Activated effector memory CD4-positive, alpha-beta T cell treated with Interleukin-2 at 50 U/mL for 16 hours (primary cell): ENCODE results near the gene CHPF.

Source experiments
- DNase-seq: peaks from one replicate; pipeline ENCODE4 v3.0.0-alpha.2; 2020

The CHPF gene

DNA sequence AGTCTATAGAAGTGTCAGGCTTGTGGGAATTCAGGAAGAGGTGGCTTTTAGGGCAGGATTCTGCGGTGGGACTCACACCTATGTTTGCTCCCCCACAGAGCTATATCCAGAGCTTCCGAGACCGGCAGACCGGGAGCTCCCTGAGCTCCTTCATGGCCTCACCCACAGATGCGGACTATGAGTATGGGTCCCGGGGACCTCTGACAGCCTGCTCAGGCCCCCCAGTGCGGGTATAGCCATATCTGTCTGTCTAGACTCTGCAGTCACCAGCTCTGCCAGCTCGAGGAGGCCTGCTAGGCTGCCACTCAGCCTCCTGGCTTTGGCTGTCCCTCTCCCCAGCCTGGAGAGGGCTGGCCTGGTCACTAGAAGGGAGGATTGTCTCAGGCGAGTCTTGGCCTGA, 6.0 kb upstream of the CHPF start:
- DNase-seq, result no peak

DNA sequence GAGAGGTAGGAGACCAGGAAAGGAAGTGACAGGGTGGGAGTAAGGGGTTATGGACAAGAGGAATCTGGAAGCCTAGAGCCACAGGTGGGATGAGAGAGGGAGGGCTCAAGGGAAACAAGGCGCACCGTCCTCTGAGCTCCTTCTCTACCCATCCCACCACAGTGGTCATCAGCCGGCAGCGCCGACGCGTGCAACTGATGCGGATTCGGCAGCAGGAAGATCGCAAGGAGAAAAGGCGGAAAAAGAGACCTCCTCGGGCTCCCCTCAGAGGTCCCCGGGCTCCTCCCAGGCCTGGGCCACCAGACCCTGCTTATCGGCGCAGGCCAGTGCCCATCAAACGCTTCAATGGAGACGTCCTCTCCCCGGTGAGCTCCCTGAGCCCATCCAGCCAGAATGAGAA, 5.4 kb upstream of the CHPF start:
- no peak for DNase-seq

DNA sequence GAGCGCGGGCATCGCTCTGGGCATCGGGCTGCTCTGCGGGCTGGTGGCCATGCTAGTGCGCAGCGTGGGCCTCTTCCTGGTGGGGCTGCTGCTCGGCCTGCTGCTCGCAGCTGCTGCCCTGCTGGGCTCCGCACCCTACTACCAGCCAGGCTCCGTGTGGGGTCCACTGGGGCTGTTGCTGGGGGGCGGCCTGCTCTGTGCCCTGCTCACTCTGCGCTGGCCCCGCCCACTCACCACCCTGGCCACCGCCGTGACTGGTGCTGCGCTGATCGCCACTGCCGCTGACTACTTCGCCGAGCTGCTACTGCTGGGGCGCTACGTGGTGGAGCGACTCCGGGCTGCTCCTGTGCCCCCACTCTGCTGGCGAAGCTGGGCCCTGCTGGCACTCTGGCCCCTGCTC, 4.0 kb upstream of the CHPF start:
- DNase-seq, result no peak

DNA sequence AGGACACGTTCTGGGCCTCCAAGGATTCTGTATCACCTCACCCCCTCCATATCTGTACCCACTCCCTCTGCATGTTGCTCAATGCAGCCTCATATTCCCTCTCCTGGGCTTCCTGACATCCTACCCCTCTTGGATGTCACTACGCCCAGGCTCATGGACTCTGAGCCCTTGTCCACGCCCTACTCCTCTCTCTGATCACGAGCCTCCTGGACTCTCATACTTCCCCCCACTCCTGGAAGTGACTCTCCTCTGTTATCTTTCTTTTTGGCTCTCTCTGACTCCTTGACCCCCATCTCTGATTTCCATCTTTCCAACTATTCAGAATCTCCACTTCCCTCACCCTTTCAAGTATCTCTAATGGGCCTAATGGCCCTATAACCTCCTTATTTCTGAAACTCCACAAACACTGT, 2.3 kb upstream of the CHPF start:
- no peak for DNase-seq

DNA sequence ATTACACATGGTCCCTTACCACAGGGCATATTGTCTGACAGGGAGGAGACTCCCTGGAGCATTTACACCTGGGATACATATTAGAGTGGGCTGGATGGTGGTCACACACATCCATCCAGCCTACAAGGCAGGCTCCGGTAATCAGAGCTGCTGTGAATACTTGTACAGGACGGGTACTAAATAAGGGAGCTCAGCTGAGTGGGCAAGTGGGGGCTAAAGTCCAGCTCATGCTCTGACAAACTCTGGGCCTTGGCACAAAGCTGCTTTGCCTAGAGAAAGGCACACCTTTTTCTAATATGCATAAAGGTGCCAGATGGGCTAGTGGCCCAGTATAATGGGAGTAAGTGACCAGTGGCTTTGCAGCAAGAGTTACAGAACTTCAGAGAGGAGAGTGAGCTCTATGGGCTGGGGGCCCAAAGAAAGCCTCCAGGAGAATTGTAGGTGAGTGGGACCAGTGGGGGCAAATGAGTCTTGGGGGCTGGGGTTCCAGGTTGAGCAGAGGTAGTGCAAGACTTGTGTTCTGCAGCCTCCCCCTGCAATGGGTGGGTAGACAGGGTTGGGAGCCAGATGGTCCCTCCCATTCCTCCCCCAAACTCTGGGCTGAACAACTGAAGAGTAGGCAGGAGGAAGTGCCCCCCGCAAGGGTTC, 1.8 kb upstream of the CHPF start:
- DNase-seq, result no peak

DNA sequence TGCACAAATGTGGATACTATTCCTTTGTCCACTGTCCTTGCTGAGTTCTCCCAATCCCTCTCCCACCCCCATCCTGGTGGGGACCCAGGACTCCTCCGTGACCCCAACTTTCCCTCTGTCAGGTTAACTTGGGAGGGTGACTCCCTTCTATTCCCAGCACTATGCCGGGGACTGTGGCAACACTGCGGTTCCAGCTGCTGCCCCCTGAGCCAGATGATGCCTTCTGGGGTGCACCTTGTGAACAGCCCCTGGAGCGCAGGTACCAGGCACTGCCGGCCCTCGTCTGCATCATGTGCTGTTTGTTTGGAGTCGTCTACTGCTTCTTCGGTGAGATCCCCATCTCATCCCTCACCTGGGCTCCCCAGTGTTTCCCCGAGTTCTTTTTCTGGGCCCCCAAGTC, 958 bp upstream of the CHPF start:
- DNase-seq, result no peak

DNA sequence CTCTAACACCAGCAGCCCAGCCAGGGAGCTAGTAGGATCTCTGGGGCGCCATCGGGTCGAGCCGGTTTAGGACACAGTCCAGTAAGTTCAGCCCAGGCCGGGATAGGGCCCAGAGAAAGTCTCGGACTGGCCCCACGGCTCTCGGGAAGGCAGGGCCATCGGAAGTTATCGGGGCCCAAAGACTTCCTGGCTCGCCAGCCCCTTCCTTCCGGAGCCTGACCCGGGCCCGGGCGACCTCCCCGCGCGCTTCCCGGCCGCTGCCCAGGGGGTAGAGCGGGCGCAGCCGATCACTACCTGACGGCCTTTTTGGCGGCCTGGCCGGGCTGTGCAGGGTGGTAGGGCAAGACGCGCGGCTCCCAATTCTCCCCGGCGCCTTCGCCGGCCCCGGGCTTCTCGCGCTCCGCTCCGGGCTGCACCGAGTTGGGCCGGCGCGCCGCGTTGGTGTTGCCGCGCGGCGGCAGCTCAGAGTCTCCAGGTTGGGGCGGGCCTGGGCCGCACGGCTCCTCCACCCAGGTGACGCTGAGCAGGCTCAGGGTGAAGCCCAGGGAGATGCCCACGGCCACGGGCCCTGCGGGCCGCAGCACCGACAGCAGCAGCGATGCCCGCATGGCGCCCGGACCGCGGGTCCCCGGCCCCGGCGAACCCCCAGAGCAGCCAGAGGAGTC, 546 bp downstream of the CHPF start:
- no peak for DNase-seq

DNA sequence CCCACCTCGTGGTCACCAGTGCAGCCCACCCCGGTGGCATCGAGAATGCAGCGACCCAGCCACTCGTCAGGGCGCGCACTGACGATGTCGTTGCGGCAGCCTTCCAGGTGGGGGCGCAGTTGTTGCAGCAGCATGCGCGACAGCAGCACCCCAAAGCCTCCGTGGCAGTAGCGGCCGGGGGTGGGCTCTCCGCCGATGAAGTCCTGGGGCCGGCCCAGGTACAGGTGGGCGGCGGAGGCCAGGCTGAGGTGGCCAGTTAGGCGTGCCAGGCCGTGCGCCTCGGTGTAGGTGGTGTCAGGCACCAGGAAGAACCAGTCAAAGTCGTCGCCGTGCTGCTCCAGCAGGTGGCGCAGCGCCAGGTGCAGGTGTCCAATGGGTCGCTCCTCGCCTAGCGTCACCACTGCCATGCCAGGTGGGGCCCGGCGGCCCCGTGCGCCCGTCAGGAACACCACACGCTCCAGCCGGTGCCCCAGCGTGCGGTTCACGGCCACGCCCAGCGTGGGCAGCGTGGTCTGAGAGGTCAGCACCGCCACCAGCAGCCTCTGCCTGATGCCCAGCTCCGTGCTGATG, 1.9 kb downstream of the CHPF start:
- DNase-seq, result peak; percentile 80

DNA sequence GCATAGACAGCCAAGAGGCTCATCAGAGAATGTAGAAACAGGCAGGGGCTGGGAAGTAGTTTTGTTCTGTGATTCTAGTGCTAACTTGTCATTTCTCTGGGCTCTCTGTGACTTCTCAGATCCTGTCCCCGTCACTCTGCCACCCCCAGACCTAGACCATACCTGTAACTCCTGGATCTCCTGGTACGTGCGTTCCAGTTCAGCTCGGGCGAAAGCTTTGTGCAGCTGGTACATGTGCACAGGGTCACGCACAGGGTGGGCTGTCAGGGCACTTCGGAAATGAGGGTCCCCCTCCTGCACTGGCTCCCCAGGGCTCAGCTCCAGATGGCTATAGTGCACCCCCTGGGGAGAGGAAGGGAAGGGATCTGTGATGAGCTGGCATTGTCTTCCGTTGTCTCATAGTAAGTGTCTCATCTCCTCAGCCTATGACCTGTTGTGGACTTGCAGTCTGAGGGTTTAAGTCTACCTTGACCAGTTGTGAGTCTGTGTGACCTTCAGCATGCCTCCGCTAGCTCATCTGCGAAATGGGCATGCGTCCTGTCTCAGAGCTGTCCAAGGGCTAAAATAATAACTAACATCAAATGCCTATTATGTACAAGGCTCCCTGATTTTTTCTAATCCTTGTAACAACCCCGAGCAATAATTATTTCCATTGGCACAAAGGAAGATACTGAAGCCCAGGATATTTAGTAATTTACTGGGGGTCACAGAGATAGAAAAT, 2.7 kb downstream of the CHPF start:
- DNase-seq, result no peak

DNA sequence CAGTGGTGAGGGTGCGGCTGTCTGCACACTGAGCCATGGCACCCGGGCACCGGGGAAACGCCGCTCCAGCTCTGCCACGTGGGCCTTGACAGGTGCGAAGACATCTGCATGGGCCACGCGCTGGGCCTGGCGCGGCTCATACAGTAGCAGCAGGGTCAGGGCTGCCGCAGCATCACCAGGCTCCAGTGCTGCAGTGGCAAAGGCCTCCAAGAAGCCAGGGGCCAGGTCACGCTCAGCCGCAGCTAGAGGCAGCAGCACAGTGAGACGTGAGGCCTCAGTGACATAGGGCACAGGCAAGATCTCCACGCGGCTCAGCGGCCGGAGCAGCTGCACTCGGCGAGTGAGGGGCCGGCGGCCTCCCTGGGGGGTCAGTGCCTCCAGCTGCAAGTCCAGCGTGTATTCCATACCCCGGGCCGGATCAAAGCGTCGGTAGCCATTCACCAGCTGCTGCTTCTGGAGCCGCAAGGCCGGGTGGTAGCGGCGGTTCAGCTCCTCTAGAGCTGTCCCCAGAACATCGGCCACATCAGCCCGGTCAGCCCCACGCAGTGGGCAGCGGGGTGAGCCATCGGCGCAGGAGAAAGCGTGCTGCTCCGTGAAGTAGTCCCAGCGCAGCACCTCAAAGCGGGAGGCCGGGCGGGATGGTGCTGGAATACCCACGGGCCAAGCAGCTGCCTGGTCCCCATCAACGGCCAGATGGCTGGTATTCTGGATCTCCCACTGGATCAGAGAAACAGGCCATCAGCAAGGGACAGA, 3.5 kb downstream of the CHPF start:
- DNase-seq, result no peak

DNA sequence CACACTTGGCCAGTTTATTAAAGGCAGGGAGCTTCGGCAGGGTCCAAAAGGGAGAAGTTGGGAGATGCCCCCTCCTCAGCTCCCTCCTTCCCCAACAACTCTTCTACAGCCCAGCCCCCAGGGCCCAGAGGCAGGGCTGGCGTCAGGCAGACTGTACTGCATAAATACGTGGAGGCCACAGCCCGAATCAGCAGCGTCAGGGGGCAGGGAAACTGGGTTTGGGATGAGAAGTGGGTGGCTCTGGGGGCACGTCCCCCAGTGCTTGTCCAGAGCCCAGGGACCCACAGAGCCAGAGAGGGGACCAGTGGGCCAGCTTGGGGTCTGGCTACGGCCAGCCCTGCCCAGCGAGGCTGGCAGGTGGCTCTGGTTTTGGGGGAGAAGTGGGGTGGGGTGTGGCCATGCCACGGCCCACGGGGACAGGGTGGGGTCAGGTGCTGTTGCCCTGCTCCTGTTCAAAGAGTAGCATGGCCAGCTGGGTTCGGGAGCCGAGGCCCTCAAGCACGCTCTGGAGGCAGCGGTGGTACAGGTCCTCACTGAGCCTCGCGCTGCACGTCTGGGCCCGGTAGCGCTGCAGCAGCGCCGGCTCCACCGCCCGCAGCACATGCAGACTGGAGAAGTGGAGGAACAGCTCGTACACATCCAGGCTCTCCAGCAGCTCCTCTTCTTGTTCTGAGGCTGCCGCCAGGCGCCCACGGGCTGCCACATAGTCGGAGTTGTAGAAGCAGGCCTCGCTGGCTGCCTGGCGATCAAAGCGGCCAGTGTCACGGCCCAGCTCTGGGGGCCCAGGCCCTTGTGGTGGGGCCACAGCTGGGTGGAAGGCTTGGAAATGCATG, 4.4 kb downstream of the CHPF start:
- DNase-seq, result no peak

DNA sequence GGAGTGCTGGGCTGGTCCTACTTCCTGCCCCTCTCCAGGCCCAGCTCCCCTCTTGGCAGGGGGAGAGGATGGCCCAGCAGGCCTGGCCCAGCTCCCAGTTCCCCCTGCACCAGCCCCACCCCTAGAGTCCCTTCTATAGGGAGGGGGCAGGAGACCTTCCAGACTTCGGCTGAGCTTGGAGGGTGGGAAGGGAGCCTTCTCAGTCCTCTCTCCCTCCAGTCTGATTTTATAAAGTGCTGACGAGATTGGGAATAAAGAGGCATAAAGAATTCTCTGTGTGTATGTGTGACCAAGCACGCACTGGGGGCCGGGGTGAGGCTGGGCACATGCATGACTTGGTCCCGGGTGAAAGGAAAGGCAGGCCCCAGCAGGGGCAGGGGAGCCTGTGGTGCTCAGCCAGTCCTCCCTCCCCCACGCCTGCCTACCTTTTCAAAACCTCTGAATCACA, 5.1 kb downstream of the CHPF start:
- DNase-seq, result no peak

DNA sequence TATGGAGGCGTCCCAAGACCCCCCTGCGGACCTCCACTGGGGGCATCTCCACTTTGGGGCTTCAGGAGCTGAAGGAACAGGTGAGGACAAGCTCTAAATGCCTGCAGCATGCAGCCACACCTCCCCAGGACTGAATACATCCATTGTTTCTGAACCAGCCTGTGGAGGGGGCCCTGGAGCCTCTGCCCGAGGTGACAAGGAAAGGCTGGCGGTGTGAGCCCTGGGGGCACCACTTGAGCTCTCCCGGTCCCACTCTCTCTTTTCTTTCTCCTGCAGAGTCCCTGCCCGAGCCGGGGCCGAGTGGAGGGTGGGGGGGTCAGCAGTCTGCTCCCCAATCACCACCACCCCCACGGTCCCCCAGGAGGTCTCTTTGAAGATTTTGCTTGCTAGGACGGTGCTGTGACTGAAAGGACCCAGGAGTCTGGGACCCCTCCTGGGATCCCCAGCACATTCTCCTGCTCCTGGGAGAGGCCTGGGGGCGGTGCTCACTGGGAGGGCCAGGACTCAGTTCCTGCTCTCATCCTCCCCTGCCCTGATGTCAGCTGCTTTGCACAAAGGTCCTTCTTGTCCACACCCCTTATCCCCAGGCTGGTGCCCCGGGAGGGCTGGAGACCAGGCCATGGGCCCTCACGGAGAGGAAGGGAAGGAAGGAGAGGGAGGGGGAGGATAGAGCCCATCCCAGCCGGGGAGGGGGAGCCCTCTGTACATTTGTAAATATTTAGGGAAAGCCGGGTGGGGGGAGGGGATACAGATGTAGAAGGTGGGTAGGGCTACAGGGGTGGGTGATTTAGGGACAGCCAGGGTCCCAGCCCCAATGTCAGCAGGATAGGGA, 5.7 kb downstream of the CHPF start:
- no peak for DNase-seq

DNA sequence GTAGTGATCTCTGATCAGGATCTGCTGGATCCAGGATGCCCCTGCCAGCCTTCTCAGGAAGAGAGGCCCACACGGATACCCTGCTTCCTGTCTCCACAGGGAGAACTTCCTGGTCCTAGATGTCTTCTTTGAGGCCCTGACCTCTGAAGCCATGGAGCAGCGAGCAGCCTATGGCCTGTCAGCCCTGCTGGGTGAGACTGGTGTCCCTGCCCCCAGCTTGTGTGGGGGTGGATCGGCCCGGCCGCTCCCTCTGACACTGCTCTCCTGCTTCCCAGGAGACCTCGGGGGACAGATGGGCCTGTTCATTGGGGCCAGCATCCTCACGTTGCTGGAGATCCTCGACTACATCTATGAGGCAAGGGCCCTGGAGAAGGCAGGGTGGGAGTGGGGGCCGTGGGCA, 6.6 kb downstream of the CHPF start:
- DNase-seq, result no peak

DNA sequence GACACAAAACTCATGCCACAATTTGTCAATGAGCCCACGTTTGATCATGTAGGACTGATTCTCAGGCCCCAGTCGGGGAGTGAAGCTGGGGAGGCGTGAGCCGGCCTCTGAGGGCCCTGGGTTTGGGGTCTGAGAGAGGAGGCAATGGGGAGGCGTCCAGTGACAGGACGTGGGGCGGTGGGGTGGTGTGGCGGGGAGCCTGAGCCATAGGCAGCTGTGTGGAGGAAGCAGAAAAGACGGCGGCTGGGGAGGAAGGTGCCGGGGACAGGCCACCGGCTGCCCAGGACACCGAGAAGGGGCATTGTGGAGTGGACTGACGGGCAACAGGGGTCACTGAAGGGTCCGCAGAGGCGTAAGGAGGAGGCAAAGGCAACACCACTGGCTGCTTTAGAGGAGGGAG, 7.2 kb downstream of the CHPF start:
- DNase-seq, result no peak

DNA sequence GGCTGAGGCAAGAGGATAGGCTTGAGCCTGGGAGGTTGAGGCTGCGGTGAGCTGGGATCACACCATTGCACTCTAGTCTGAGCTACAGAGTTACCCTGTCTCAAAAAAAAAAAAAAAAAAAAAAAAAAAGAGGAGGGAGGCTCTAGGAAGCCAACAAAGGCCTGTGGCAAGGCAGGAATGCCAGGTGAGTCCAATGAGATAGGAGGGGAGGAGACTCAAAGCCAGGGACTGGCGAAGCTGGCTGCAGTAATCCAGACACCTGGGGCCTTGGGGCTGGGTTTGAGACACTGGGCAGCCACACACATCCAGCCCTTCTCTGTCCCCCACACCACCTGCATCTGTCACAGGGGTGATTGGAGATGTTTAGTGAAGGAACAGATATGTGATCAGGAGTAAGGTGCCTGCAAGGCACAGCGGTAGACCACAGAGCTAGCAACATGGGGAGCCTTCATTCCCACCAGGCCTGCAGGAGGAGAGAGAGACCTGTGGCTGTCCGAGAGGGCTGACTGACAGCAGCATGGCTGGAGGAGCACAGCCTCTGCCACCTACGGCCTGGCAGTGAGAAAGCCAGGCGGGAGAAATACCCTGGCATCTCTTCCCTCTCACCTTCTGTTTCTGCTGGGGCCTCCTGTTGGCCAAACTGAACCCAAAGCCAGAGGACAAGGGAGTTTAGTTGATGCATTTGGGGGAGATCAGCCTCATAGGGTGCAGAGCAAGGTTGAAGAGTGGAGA, 9.5 kb downstream of the CHPF start:
- DNase-seq, result no peak

DNA sequence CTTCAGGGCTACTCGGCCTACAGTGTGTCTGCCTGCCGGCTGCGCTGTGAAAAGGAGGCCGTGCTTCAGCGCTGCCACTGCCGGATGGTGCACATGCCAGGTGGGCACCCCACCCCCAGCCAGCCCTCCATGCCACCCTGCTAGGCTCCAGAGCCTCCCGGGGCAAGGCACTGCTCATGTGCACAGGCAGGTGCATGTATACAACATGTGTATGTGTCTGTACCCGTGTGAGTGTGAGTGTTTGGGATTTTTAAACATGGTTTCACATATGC, 11.3 kb downstream of the CHPF start:
- no peak for DNase-seq

DNA sequence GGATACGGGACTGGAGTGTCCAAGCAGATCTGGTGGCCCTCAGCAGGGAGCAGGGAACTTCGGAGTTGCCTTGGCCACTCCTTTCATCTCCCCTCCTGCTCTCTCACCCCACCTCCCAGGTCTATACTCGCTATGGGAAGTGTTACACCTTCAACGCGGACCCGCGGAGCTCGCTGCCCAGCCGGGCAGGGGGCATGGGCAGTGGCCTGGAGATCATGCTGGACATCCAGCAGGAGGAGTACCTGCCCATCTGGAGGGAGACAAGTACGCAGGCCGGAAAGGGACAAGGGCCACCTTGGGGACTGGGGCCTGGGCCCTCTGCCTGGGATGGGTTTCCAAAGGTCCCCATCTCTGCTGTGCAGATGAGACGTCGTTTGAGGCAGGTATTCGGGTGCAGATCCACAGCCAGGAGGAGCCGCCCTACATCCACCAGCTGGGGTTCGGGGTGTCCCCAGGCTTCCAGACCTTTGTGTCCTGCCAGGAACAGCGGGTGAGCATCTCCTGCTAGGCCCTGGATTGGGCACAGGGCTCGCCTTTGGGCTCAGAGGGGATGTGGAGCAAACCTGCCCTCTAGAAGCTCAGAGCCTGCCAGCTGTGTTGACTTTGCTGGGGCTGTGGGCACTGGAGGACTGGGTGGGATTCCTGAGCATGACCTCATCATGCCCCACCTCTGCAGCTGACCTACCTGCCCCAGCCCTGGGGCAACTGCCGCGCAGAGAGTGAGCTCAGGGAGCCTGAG, 11.8 kb downstream of the CHPF start:
- no peak for DNase-seq

DNA sequence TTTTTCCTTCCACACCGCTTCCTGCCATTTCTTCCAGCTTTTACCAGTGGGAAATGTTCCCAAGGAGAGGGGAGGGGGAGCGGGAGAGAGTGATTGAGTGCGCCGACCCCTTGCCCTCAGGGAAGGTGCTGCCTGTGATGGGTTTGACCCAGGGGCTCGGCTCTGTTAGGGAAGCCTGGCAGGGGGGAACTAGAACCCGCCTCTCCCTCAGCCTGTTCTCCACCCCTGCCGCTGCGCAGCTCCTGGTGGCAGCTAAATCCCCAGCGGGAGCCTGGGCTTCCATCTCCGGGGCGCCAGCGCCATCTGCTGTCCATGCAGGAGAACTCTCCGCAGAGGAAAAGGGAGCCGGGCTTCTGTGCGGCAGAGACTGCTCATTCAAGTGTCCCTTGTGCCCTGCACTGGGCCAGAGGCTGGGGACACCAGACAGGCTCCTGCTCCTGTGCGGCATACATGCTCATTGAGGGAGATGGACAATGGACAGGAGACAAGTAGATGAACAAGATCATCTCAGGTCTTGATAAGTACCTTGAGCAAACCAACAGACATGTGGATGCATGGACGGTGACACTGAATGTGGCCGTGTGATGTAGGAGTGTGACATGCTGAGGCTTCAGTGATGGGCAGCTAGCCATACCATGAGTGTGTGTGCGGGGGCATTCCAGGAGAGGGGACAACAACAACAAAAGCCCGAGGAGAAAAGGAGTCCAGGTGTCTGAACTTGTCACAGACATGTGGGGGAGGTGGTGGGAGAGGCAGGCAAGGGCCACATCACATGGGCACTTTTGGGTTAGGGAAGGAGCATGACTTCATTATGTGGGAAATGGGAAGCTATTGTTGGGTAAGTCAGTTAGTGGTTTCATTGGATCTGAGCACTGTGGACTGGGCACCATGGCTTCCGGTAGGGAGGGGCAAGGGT, 13.3 kb downstream of the CHPF start:
- DNase-seq, result peak; percentile 70
